ENCODE results near the gene AEBP2.
"Not testable (repeated sequence)": the region's sequence is repeated elsewhere in the genome, so short reads cannot be mapped to it uniquely, and the experiment has no call there.

Gene AEBP2

DNA sequence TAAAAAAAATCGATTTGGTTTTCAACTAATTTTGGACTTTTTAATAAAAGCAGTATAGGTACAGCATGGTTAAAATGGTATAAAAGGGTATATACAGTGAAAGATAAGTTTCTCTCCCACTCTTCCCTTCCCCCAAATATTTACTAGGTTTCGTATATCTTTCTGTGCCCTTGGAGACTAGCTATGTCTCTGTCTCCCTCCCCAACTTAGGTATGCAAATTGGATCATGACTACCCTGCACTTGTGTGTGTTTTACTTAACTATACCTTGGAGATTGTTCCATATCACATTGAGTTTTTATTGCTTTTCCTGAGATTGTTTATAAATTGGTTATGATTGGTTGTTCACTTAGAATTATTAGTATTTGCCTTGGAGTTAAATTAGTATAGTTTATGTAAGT, 19.4 kb downstream of the AEBP2 start:
- no peak for DNase-seq

- DNase-seq = no peak
Observed at GRCh38 chr12:19461999-19462398, 22.7 kb downstream of the AEBP2 start.

GRCh38 chr12:19462406-19462805, 23.1 kb downstream of the AEBP2 start:
- DNase-seq = no peak

DNA sequence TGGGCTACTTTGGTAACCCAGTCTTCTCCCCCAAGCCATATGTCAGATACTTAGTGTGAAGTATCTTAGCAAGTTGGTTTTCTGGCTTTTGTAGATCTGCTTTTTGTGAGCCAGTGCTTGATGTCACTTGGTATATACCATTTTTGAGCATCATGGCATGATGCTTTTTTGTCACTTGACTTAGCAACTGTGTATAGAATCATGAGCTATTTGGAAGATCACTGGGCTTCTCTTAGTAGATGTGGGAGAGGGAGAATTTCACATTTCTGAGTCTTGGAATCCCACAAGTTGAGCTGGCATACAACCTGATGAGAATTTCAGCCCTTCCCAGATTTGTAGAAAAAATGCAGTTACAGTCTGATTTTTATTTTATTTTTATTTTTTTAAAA, 24.9 kb downstream of the AEBP2 start:
- no peak for DNase-seq

- no peak for DNase-seq
Observed at GRCh38 chr12:19465711-19466110, 26.4 kb downstream of the AEBP2 start.

DNA sequence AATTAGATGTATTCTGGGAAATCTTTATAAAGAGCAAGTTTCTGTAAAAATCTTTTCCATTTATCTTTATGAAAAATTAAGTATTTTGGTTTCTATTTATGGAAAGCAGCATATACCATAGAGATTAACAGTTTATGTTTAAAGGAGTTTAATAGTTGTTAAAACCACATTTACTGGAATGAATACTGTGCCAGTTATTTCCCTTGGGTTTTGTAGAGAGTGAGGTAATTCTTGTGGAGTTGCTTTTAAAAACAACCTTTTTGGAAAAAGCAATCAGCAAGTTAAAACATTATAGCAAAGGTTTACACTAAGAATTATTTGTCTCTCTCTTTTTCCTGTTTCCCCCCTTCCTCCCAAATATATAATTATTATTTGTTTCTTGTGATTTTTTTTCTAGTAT, 34.9 kb downstream of the AEBP2 start:
- DNase-seq = no peak

GRCh38 chr12:19475884-19476505, 36.7 kb downstream of the AEBP2 start:
- DNase-seq = not testable (repeated sequence)

DNA sequence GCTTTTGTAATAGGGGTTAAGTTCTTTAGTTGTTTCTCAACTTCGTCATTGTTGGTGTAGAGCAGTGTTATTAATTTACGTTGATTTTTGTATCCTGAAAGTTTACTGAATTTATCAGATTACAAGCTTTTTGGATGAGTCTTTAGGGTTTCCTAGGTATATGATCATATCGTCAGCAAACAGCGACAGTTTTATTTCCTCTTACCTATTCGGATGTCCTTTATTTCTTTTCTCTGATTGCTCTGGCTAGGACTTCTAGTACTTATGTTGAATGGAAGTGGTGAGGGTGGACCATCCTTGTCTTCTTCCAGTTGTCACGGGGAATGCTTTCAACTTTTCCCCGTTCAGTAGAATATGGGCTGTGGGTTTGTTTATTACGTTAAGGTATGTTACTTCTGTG, 37.8 kb downstream of the AEBP2 start:
- DNase-seq = no peak

GRCh38 chr12:19480459-19480858, 41.2 kb downstream of the AEBP2 start:
- DNase-seq = no peak

GRCh38 chr12:19482036-19482435, 42.7 kb downstream of the AEBP2 start:
- DNase-seq = no peak

GRCh38 chr12:19482551-19483109, 43.3 kb downstream of the AEBP2 start:
- peak; percentile 39 for DNase-seq

GRCh38 chr12:19483727-19484126, 44.4 kb downstream of the AEBP2 start:
- no peak for DNase-seq

DNA sequence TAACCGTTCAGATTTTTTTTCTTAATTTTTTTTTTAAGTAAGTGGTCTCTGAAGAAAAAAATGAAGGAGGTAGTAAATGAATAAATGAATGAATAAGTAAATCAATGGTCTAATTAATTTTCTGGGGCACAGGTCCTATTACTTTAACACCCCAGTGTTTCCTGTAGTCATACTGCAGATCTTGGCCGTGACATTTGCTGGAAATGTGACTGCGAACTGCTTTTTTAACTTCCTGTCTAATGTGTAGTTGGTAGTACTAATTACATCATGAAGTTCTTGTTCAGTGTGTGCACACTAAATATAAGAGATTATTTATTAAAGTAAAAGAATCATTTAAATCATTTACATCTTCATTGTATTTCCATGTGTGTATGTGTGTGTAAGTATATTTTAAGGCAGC, 45.4 kb downstream of the AEBP2 start:
- no peak for DNase-seq

DNA sequence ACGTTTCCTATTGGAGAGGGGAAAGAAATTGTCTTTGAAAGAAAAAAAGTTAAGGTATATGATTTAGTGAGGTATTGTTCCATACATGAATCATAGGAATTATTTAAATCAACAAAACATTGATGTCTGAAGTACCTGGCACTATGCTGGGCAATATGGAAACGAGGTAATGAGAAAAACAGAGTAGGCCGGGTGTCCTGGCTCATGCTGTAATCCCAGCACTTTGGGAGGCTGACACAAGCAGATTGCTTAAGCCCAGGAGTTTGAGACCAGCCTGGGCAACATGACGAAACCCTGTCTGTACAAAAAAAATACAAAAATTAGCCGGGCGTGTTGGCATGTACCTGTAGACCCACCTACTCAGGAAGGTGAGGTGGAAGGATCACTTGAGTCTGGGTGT, 45.9 kb downstream of the AEBP2 start:
- DNase-seq = no peak

GRCh38 chr12:19489168-19489567, 49.9 kb downstream of the AEBP2 start:
- DNase-seq = no peak

DNA sequence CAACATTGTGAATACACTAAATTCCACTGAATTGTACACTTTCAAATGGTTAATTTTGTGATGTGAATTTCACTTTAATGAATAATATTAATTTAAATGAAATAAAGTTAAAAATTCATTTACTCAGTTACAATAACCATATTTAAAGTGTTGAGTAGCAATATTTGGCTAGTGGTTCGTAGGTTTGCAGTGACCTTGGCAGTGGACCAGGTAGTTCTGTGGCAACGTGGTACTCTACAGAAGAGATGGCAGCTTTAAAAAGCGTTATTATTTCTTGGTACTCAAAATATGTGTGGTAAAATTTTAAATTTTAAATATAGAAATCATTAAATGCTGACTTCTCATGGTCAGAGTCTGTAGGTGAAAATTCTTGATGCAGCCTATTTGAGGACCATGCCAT, 51.6 kb downstream of the AEBP2 start:
- no peak for DNase-seq

- DNase-seq = no peak
Observed at GRCh38 chr12:19491863-19492262, 52.6 kb downstream of the AEBP2 start.

- DNase-seq = no peak
Observed at GRCh38 chr12:19496219-19496878, 57.1 kb downstream of the AEBP2 start.

DNA sequence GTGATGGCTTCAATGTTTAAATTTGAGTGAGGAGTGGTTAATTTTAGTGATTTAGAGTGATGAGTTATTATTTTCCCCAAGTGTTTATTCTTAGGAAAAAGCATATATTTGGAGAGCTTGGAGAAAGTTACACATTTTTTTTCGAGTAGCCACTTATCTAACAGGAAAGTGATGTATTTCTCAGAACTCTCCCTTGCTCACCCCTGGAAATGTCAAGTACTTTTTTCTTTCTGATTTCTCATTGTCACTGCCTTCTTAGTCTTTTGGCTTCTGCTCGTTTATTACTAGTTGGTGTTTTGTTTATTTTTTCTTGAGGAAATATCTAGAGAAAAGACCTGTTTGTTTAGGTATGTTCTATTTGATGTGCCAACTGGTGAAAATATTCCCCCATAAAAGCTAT, 58.8 kb downstream of the AEBP2 start:
- no peak for DNase-seq

GRCh38 chr12:19499030-19499429, 59.7 kb downstream of the AEBP2 start:
- DNase-seq = no peak

GRCh38 chr12:19506497-19506896, 67.2 kb downstream of the AEBP2 start:
- no peak for DNase-seq

GRCh38 chr12:19507823-19508222, 68.5 kb downstream of the AEBP2 start:
- DNase-seq = no peak

DNA sequence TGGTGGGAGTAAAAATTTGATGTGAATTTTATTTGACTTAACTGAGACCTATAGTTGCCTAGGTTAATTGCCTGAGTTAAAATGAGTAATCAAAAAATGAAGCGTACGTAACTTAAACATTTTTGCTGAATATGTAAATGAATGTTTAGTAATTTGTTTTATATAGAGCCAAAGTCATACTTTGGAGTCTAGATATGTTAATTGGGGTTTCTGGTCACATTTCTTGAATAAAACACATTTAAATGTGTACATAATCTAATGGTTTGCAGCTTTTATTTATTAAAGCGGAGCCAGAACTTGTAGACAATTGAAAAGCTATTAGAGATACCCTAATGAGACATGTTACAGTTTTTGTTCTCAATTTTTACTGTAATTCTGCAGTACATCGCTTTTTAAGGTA, 71.2 kb downstream of the AEBP2 start:
- no peak for DNase-seq

- no peak for DNase-seq
Observed at GRCh38 chr12:19515179-19515578, 75.9 kb downstream of the AEBP2 start.

DNA sequence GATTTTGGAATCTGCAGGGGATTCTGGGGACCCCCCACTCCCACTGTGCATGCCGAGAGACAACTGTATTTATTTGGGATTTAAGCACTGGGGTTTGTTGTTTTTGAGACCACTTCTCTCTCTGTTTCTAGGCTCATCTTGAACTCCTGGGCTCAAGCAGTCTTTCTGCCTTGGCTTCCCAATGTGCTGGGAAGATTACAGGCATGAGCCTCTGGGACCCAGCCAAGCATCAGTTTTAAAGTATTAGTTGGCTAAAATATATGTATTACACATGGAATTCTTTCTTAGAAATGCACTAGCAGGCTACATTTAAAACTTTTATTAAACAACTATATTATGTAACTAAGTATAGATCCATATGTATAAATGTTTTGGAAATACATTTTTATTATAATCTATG, 78.3 kb downstream of the AEBP2 start:
- DNase-seq = no peak

All from stimulated activated CD4-positive, alpha-beta T cell treated with anti-CD3 and anti-CD28 coated beads, Interleukin-4, amount 100 ng/mL, for 1 hour (primary cell).